ENCODE measurements around the gene RRAS. TPM values are rescaled to one million over a fixed set of nuclear protein-coding genes. Genes with fewer than 3 reads are reported as not detected.
A peak's percentile ranks its signal among the peaks of the same experiment; 100 is the strongest.

The RRAS gene
- total RNA-seq, 4 donors from 2014 or later: 134 to 205 (median 187) TPM

GRCh38 chr19:49684251-49684982 is 44.5 kb upstream of the RRAS start:
- no peak for DNase-seq (ENCODE audit: extremely low spot score)
- WGBS: 77% methylated on average over 16 of the region's 35 CpGs
- Histone ChIP-seq H3K27me3 (peaks cover 0 to 9% (median 2%) of the 10 kb centered on the region in 4 donors), H3K36me3 (peaks cover 52 to 80% (median 72%) of the 10 kb centered on the region in 4 donors), H3K4me1 (peaks cover 25 to 44% (median 28%) of the 10 kb centered on the region in 4 donors), H3K9me3 (no peaks in the 10 kb centered on the region), H3K27ac (replicated peaks in 1 of 4) (no peak overlapping the region), H3K4me3 (no peak overlapping the region)
- intact Hi-C loops (cut with DNase I): no loop called here
- TF ChIP-seq, protein P1, sequence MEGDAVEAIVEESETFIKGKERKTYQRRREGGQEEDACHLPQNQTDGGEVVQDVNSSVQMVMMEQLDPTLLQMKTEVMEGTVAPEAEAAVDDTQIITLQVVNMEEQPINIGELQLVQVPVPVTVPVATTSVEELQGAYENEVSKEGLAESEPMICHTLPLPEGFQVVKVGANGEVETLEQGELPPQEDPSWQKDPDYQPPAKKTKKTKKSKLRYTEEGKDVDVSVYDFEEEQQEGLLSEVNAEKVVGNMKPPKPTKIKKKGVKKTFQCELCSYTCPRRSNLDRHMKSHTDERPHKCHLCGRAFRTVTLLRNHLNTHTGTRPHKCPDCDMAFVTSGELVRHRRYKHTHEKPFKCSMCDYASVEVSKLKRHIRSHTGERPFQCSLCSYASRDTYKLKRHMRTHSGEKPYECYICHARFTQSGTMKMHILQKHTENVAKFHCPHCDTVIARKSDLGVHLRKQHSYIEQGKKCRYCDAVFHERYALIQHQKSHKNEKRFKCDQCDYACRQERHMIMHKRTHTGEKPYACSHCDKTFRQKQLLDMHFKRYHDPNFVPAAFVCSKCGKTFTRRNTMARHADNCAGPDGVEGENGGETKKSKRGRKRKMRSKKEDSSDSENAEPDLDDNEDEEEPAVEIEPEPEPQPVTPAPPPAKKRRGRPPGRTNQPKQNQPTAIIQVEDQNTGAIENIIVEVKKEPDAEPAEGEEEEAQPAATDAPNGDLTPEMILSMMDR (IDR thresholded peaks at IDR 0.05): peak in 1 of 3 experiments; percentile 43
- no peak for TF ChIP-seq POLR2A (IDR thresholded peaks at IDR 0.05; ENCODE audit: low read depth)

DNA sequence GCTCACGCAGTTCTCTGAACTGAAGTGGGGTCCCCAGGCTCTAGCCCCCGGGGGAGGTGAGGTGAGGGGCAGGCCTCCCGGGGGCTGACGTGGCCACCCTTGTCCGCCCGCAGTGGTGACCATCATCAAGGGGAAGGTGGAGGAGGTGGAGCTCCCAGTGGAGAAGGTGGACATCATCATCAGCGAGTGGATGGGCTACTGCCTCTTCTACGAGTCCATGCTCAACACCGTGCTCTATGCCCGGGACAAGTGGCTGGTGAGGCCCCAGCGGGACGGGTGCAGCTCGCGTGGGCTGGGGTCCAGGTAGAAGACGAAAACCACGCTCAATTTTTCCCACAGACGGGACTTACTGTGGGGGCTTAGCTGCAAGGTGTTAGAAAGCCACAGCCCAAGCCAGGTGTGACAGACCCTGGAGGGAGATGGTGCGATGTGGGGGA is 43.9 kb upstream of the RRAS start:
- Histone ChIP-seq H3K4me1 (peaks cover 26 to 46% (median 29%) of the 10 kb centered on the region in 4 donors), H3K9me3 (no peaks in the 10 kb centered on the region), H3K27me3 (peaks cover 0 to 3% (median 0%) of the 10 kb centered on the region in 4 donors), H3K36me3 (peaks cover 52 to 80% (median 72%) of the 10 kb centered on the region in 4 donors), H3K4me3 (no peak overlapping the region), H3K27ac (replicated peaks in 1 of 4) (no peak overlapping the region)
- WGBS: 86% methylated on average over 12 of the region's 18 CpGs
- no peak for TF ChIP-seq EP300 (IDR thresholded peaks at IDR 0.05)
- no peak for DNase-seq (ENCODE audit: extremely low spot score)
- intact Hi-C loops (cut with DNase I): no loop called here

- intact Hi-C loops (cut with DNase I): no loop called here
- Histone ChIP-seq H3K27me3 (no peaks in the 10 kb centered on the region), H3K4me3 (no peak overlapping the region), H3K27ac (replicated peaks in 1 of 4) (no peak overlapping the region), H3K36me3 (peaks cover 52 to 68% (median 63%) of the 10 kb centered on the region in 4 donors), H3K4me1 (peaks cover 38 to 45% (median 42%) of the 10 kb centered on the region in 4 donors), H3K9me3 (no peaks in the 10 kb centered on the region)
- WGBS: 83% methylated on average over 8 of the region's 8 CpGs
- TF ChIP-seq EP300 (IDR thresholded peaks at IDR 0.05): no peak
- no peak for TF ChIP-seq POLR2AphosphoS5 (IDR thresholded peaks at IDR 0.05)
- TF ChIP-seq, protein P1 (IDR thresholded peaks at IDR 0.05): no peak
- TF ChIP-seq POLR2A (IDR thresholded peaks at IDR 0.05; ENCODE audit: low read depth): no peak
- DNase-seq (ENCODE audit: extremely low spot score): no peak
These were observed 42.3 kb upstream of the RRAS start for GRCh38 chr19:49682274-49682673.

GRCh38 chr19:49681830-49682229 is 41.9 kb upstream of the RRAS start:
- no peaks in the 10 kb centered on the region for H3K9me3 ChIP-seq
- H3K27ac ChIP-seq (replicated peaks in 1 of 4): no peak overlapping the region
- TF ChIP-seq, protein P1 (IDR thresholded peaks at IDR 0.05): no peak
- TF ChIP-seq POLR2A (IDR thresholded peaks at IDR 0.05; ENCODE audit: low read depth) (no peak), EP300 (IDR thresholded peaks at IDR 0.05) (no peak), POLR2AphosphoS5 (IDR thresholded peaks at IDR 0.05) (no peak)
- DNase-seq (ENCODE audit: extremely low spot score): no peak
- intact Hi-C loops (cut with DNase I): no loop called here
- no peak overlapping the region for H3K4me3 ChIP-seq
- 91% methylated on average over 19 of the region's 19 CpGs for WGBS
- no peaks in the 10 kb centered on the region for H3K27me3 ChIP-seq
- H3K36me3 ChIP-seq: peaks cover 48 to 64% (median 59%) of the 10 kb centered on the region in 4 donors
- H3K4me1 ChIP-seq: peaks cover 38 to 45% (median 40%) of the 10 kb centered on the region in 4 donors

- Histone ChIP-seq H3K27me3 (no peaks in the 10 kb centered on the region), H3K36me3 (peaks cover 37 to 52% (median 48%) of the 10 kb centered on the region in 4 donors), H3K27ac (replicated peaks in 1 of 4) (peak overlapping the region; percentile 62 to 96 (median 67)), H3K9me3 (no peaks in the 10 kb centered on the region), H3K4me1 (peaks cover 39 to 51% (median 45%) of the 10 kb centered on the region in 4 donors), H3K4me3 (peak overlapping the region; percentile 35 to 48 (median 36))
- whole genome bisulfite sequencing: 44% methylated on average over 25 of the region's 40 CpGs
- no peak for TF ChIP-seq EP300 (IDR thresholded peaks at IDR 0.05)
- TF ChIP-seq POLR2A (IDR thresholded peaks at IDR 0.05; ENCODE audit: low read depth): no peak
- TF ChIP-seq, protein P1 (IDR thresholded peaks at IDR 0.05): peak in 2 of 3 experiments; percentile 99 to 100
- peak in 1 of 2 donors; percentile 81 for TF ChIP-seq POLR2AphosphoS5 (IDR thresholded peaks at IDR 0.05)
- intact Hi-C loops (cut with DNase I): no loop called here
- peak; percentile 94 for DNase-seq (ENCODE audit: extremely low spot score)
These were observed 40.7 kb upstream of the RRAS start for GRCh38 chr19:49680421-49681351.
